ENCODE results near the gene ZSWIM4.

Gene ZSWIM4

GRCh38 chr19:13865571-13866462 lies 70.6 kb downstream of the ZSWIM4 start:
- Mint-ChIP-seq H3K4me1 (peaks cover 25 to 41% of the 10 kb centered on the region in 2 donors), H3K9me3 (no peaks in the 10 kb centered on the region), H3K27me3 (peaks cover 55 to 72% of the 10 kb centered on the region in 2 donors), H3K4me3 (peak overlapping the region; percentile 18 to 61), H3K36me3 (no peaks in the 10 kb centered on the region), H3K27ac (peak overlapping the region; percentile 6)
- no peak for ATAC-seq (replicated peaks)
- no peak for DNase-seq

DNA sequence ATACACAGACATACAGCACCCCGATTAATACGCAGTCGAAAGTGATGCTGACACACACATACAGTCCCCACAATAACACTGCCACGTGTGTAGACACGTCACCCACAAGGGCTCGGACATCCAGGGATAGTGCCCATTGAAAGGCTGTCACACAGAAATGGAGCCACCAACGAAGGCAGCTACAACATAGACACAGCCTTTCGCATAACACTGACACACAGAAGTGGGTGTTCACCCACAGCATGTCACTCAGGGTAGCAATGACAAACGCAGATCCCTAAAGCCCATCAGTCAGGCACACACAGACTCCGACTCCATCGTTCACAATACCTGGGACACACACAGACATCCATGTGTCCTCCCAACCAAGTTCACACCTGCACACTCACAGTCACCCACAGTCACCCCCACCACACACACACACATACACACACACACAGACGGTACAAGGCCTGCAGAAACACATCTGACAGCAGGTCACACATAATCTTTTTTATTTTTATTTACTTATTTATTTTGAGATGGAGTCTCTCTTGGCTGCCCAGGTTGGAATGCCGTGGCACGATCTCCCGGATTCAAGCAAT lies 71.3 kb downstream of the ZSWIM4 start:
- Mint-ChIP-seq H3K27ac (peak overlapping the region; percentile 6), H3K27me3 (peaks cover 60 to 80% of the 10 kb centered on the region in 2 donors), H3K4me3 (peak overlapping the region; percentile 18 to 61), H3K4me1 (peaks cover 24 to 33% of the 10 kb centered on the region in 2 donors), H3K36me3 (no peaks in the 10 kb centered on the region), H3K9me3 (no peaks in the 10 kb centered on the region)
- ATAC-seq (replicated peaks): no peak
- DNase-seq: no peak

GRCh38 chr19:13868663-13869062 lies 73.4 kb downstream of the ZSWIM4 start:
- H3K27me3 Mint-ChIP-seq: peaks cover 60 to 87% of the 10 kb centered on the region in 2 donors
- DNase-seq (no peak), ATAC-seq (replicated peaks) (no peak)
- H3K9me3 Mint-ChIP-seq: no peaks in the 10 kb centered on the region
- H3K27ac Mint-ChIP-seq: no peak overlapping the region
- peaks cover 25 to 29% of the 10 kb centered on the region in 2 donors for H3K4me1 Mint-ChIP-seq
- H3K4me3 Mint-ChIP-seq: no peak overlapping the region
- H3K36me3 Mint-ChIP-seq: no peaks in the 10 kb centered on the region

GRCh38 chr19:13869281-13869680 lies 74.0 kb downstream of the ZSWIM4 start:
- no peak overlapping the region for H3K4me3 Mint-ChIP-seq
- no peaks in the 10 kb centered on the region for H3K36me3 Mint-ChIP-seq
- DNase-seq (no peak), ATAC-seq (replicated peaks) (no peak)
- H3K9me3 Mint-ChIP-seq: no peaks in the 10 kb centered on the region
- H3K27me3 Mint-ChIP-seq: peaks cover 56 to 87% of the 10 kb centered on the region in 2 donors
- H3K27ac Mint-ChIP-seq: no peak overlapping the region
- H3K4me1 Mint-ChIP-seq: peaks cover 23% of the 10 kb centered on the region in 2 donors

- Mint-ChIP-seq H3K27ac (no peak overlapping the region), H3K36me3 (no peaks in the 10 kb centered on the region), H3K4me1 (peaks cover 16 to 17% of the 10 kb centered on the region in 2 donors), H3K27me3 (peaks cover 56 to 89% of the 10 kb centered on the region in 2 donors), H3K4me3 (no peak overlapping the region), H3K9me3 (no peaks in the 10 kb centered on the region)
- DNase-seq (no peak), ATAC-seq (replicated peaks) (no peak)
These were observed 75.6 kb downstream of the ZSWIM4 start for GRCh38 chr19:13870873-13871272.

GRCh38 chr19:13872339-13872694 lies 77.1 kb downstream of the ZSWIM4 start:
- no peaks in the 10 kb centered on the region for H3K36me3 Mint-ChIP-seq
- H3K4me3 Mint-ChIP-seq: peak overlapping the region; percentile 82
- DNase-seq: no peak
- no peak for ATAC-seq (replicated peaks)
- H3K4me1 Mint-ChIP-seq: peaks cover 11% of the 10 kb centered on the region in 2 donors
- H3K27ac Mint-ChIP-seq: no peak overlapping the region
- H3K27me3 Mint-ChIP-seq: peaks cover 46 to 85% of the 10 kb centered on the region in 2 donors
- H3K9me3 Mint-ChIP-seq: no peaks in the 10 kb centered on the region

DNA sequence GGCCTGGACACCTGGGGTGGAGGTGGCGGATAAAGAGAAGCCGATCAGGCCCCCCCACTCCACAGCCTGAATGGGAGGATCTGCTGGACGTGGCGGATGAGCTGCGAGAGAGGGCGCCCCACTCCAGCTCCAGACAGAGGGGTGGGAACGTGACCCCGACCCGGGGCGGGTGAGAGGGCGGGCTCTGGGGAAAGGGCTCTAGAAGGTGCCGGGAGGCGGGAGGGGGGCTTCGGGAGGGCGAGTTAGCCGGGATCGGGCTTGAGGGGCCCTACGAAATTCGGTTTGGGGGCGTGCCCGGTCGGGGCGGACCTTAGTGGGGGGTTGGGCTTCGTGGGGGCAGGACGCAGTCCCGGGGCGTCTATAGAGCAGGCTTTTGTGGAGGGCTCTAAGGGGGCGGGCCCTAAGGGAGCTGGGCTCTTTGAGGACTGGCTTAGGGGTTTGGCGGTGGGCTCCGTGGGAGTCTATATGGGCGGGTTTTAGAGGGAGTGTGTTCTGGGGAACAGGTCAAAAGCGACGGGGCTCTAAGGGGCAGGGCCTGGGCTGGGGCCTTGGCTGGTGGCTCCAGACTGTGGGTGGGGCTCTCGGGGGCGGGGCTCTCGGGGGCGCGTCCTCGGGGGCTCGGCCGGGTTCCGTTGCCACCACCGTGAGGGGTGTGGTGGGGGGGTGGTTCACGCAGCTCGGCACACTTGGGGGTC lies 77.6 kb downstream of the ZSWIM4 start:
- Mint-ChIP-seq H3K4me1 (peaks cover 11% of the 10 kb centered on the region in 2 donors), H3K27me3 (peaks cover 40 to 79% of the 10 kb centered on the region in 2 donors), H3K36me3 (no peaks in the 10 kb centered on the region), H3K27ac (no peak overlapping the region), H3K4me3 (peak overlapping the region; percentile 82), H3K9me3 (no peaks in the 10 kb centered on the region)
- peak; percentile 80 to 81 for ATAC-seq (replicated peaks)
- no peak for DNase-seq

DNA sequence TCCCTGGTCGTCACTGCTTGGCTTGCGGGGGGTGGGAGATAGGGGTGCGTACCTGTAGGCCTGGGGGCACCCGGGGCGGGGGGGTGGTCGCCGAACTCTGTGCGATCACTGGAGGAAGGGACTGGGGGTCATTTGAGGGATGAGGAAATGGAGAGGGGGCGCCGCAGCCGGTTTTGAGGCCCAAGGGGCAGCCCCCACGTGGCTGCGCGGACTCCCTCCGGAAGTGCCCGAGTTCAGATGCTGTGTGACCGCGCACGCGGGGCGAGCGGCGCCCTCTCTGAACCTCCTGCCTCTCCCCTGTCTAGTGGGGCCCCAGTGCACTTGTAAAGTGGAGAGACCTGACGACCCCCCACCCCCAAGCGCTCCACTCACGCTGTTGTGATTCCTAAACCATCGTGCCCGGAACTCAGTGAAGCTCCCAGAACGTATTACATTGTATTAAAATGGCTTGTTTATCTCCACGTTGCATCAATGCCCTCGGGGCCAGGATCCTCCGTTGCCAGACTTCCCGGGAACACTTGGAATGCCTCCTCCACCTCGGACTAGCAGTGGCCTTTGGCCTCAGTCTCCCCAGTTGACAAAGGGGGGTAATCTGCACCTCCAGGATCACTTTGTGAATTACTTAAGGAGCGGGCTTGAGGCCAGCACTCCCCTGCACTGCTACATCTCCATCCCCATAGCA lies 78.7 kb downstream of the ZSWIM4 start:
- Mint-ChIP-seq H3K36me3 (no peaks in the 10 kb centered on the region), H3K27me3 (peaks cover 35 to 69% of the 10 kb centered on the region in 2 donors), H3K4me3 (peak overlapping the region; percentile 9 to 11), H3K4me1 (peaks cover 11% of the 10 kb centered on the region in 2 donors), H3K9me3 (no peaks in the 10 kb centered on the region), H3K27ac (no peak overlapping the region)
- ATAC-seq (replicated peaks) (no peak), DNase-seq (no peak)

GRCh38 chr19:13875824-13876223 lies 80.6 kb downstream of the ZSWIM4 start:
- Mint-ChIP-seq H3K4me3 (no peak overlapping the region), H3K36me3 (no peaks in the 10 kb centered on the region), H3K4me1 (peaks cover 16 to 23% of the 10 kb centered on the region in 2 donors), H3K27me3 (peaks cover 19 to 50% of the 10 kb centered on the region in 2 donors), H3K27ac (no peak overlapping the region), H3K9me3 (no peaks in the 10 kb centered on the region)
- DNase-seq (no peak), ATAC-seq (replicated peaks) (no peak)

GRCh38 chr19:13876834-13877233 lies 81.6 kb downstream of the ZSWIM4 start, which contains the start of gene NANOS3:
NANOS3 (plus strand) TSS chr19:13877134; CDS start chr19:13877249, 115 bp downstream.
- peaks cover 14 to 41% of the 10 kb centered on the region in 2 donors for H3K27me3 Mint-ChIP-seq
- H3K36me3 Mint-ChIP-seq: no peaks in the 10 kb centered on the region
- ATAC-seq (replicated peaks): no peak
- H3K27ac Mint-ChIP-seq: no peak within 1 kb of the TSS
- H3K9me3 Mint-ChIP-seq: no peaks in the 10 kb centered on the region
- DNase-seq: no peak
- peaks cover 22 to 33% of the 10 kb centered on the region in 2 donors for H3K4me1 Mint-ChIP-seq
- H3K4me3 Mint-ChIP-seq: no peak within 1 kb of the TSS

DNA sequence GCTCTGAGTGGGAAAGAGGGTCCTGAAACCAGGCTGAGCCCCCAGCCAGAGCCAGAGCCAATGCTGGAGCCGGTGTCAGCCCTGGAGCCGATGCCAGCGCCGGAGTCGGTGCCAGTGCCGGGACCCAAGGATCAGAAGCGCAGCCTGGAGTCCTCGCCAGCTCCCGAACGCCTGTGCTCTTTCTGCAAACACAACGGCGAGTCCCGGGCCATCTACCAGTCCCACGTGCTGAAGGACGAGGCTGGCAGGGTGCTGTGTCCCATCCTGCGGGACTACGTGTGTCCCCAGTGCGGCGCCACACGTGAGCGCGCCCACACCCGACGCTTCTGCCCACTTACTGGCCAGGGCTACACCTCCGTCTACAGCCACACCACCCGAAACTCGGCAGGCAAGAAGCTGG lies 82.1 kb downstream of the ZSWIM4 start:
- Mint-ChIP-seq H3K27me3 (peaks cover 11 to 38% of the 10 kb centered on the region in 2 donors), H3K36me3 (no peaks in the 10 kb centered on the region), H3K4me3 (no peak overlapping the region), H3K27ac (no peak overlapping the region), H3K4me1 (peaks cover 26 to 37% of the 10 kb centered on the region in 2 donors), H3K9me3 (no peaks in the 10 kb centered on the region)
- no peak for ATAC-seq (replicated peaks)
- no peak for DNase-seq

DNA sequence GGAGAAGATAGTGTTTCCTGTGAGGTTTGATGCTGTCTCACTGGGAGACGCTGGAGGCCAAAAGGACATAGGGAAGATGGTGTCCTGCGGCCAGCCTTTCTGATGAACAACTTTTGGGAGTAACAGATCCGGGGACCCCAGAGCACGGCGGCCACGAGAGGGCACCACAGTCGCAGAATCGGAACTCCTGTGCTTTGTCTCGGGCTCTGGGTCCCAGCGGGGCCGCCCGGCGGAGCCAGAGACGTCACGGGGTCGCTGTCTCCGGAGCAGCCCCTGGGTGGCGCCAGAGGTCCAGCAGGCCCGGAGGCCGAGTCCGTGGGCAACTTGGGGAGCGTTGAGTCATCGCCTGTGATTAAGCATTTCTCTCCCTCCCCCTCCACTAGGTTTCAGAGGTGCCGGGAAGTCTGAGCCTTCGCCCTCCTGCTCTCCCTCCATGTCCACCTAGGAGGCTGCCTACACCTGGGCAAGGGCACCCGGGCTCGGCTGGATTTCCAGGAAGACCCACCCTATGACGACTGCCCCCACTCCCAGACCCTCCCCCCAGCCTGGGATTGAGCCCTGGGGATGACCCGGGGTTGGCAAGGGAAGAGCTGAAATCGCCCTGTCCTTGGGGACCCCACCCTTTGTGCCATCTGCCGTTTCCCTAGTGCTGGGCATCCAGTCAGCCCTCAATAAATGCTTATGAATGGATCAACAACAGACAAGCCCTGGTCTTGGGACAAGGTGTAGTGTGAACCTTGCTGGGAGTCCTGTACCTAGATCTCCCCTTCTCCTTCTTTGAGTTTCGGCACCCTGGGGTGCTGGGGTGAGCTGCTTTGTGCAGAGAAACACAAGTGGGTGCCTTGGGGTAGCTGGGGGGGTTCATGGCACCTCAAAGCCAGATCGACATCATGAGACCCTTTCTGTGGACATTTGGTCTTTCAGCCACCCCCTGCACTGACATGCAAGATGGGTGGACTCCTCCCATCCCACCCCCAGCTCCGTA lies 85.1 kb downstream of the ZSWIM4 start:
- peak overlapping the region; percentile 29 to 43 for H3K4me3 Mint-ChIP-seq
- H3K9me3 Mint-ChIP-seq: no peaks in the 10 kb centered on the region
- DNase-seq (peak; percentile 95), ATAC-seq (replicated peaks) (peak; percentile 91 to 94)
- H3K27me3 Mint-ChIP-seq: peaks cover 0 to 12% of the 10 kb centered on the region in 2 donors
- H3K27ac Mint-ChIP-seq: peak overlapping the region; percentile 87
- H3K36me3 Mint-ChIP-seq: no peaks in the 10 kb centered on the region
- peaks cover 30 to 34% of the 10 kb centered on the region in 2 donors for H3K4me1 Mint-ChIP-seq

DNA sequence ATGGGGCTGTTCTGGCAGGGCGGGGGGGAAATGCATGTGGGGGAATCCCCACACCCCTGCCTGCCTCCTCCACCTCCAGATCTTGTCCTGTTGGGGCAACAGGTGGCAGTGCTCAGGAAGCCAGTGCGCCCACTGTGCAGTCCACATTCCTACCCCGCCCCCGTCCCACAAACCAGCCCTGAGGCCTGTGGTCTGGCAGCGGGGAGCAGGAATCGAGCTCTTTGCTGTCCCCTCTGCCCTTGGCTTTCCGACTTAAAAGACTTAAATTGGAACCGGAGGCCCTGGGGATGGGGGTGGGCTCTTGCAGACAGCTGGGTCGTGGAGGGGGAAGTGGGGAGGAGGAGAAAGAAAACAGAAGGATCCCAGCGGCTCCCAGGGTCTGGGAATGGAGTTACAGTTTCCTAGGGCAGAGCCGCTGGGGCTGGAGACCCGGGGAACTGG lies 86.0 kb downstream of the ZSWIM4 start:
- no peak for ATAC-seq (replicated peaks)
- Mint-ChIP-seq H3K36me3 (no peaks in the 10 kb centered on the region), H3K9me3 (no peaks in the 10 kb centered on the region), H3K27ac (peak overlapping the region; percentile 88), H3K4me3 (peak overlapping the region; percentile 31 to 67), H3K27me3 (peaks cover 0 to 4% of the 10 kb centered on the region in 2 donors), H3K4me1 (peaks cover 30 to 34% of the 10 kb centered on the region in 2 donors)
- no peak for DNase-seq
